ENCODE data around the gene ZNF423.

GRCh38 chr16:49483651-49484450, 372.1 kb downstream of the ZNF423 start:
- TF ChIP-seq POLR2A (IDR thresholded peaks at IDR 0.05) (no peak), CTCF (IDR thresholded peaks at IDR 0.05 in 8 of 11, conservative IDR thresholded peaks at IDR 0.05 in 3 of 11) (no peak)
